Suppressor macrophage treated with lipopolysaccharide for 4 hours (primary cell): Measurements from ENCODE around the gene SORCS2.

ENCODE experiments used
- DNase-seq: peaks from one replicate; pipeline ENCODE4 v3.0.0-alpha.2; 2020

Gene SORCS2

GRCh38 chr4:7192252-7193029 lies at the start of gene SORCS2:
Gene SORCS2, plus strand, starts transcription at chr4:7192538.
- DNase-seq, result peak; percentile 47

- no peak for DNase-seq
Observed at GRCh38 chr4:7144374-7145290, 47.7 kb upstream of the SORCS2 start.

GRCh38 chr4:7145291-7145934 lies 46.9 kb upstream of the SORCS2 start:
- DNase-seq, result no peak

GRCh38 chr4:7146059-7146785 lies 46.1 kb upstream of the SORCS2 start:
- DNase-seq, result no peak

GRCh38 chr4:7146786-7147115 lies 45.6 kb upstream of the SORCS2 start:
- no peak for DNase-seq

- no peak for DNase-seq
Observed at GRCh38 chr4:7147261-7147660, 45.1 kb upstream of the SORCS2 start.

- no peak for DNase-seq
Observed at GRCh38 chr4:7147661-7148310, 44.6 kb upstream of the SORCS2 start.

- DNase-seq, result no peak
Observed at GRCh38 chr4:7148337-7148736, 44.0 kb upstream of the SORCS2 start.

GRCh38 chr4:7150036-7150635 lies 42.2 kb upstream of the SORCS2 start:
- DNase-seq, result no peak

GRCh38 chr4:7151668-7152227 lies 40.6 kb upstream of the SORCS2 start:
- no peak for DNase-seq

GRCh38 chr4:7153711-7154110 lies 38.6 kb upstream of the SORCS2 start:
- no peak for DNase-seq

GRCh38 chr4:7154351-7154981 lies 37.9 kb upstream of the SORCS2 start:
- no peak for DNase-seq

- DNase-seq, result no peak
Observed at GRCh38 chr4:7155590-7156071, 36.7 kb upstream of the SORCS2 start.

- no peak for DNase-seq
Observed at GRCh38 chr4:7156328-7156727, 36.0 kb upstream of the SORCS2 start.

- no peak for DNase-seq
Observed at GRCh38 chr4:7156761-7157488, 35.4 kb upstream of the SORCS2 start.

GRCh38 chr4:7157666-7158065 lies 34.7 kb upstream of the SORCS2 start:
- DNase-seq, result no peak

- no peak for DNase-seq
Observed at GRCh38 chr4:7158081-7158750, 34.1 kb upstream of the SORCS2 start.

- no peak for DNase-seq
Observed at GRCh38 chr4:7158991-7159390, 33.3 kb upstream of the SORCS2 start.

GRCh38 chr4:7159923-7160322 lies 32.4 kb upstream of the SORCS2 start:
- no peak for DNase-seq

GRCh38 chr4:7160439-7160838 lies 31.9 kb upstream of the SORCS2 start:
- DNase-seq, result no peak
